HG02798 (cell line): Measurements from ENCODE around the gene CANX.

ENCODE experiments used
- ATAC-seq: cut with Tn5 transposase; IDR thresholded peaks from one replicate; pipeline ENCODE4 v1.9.1; 2021; ENCODE audit warnings: mild to moderate bottlenecking; ENCODE audit not compliant: unreplicated experiment, poor library complexity

The CANX gene

GRCh38 chr5:179772351-179772750 is 73.6 kb downstream of the CANX start:
- no peak for ATAC-seq

DNA sequence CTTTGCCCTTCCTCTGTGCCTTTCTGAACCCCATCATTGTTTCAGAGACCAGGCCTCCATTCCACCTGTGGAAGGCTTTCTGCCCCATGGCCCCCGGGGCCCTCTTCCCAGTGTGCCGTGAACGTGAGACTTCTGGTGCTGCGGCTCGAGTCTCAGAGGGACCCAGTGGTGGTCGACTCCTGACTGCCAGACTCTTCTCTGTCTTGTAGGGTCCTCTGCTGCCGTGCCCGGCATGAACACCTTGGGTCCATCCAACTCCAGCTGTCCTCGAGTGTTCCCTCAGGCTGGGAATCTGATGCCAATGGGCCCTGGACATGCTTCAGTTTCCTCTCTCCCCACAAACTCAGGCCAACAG is 74.9 kb downstream of the CANX start:
- no peak for ATAC-seq

DNA sequence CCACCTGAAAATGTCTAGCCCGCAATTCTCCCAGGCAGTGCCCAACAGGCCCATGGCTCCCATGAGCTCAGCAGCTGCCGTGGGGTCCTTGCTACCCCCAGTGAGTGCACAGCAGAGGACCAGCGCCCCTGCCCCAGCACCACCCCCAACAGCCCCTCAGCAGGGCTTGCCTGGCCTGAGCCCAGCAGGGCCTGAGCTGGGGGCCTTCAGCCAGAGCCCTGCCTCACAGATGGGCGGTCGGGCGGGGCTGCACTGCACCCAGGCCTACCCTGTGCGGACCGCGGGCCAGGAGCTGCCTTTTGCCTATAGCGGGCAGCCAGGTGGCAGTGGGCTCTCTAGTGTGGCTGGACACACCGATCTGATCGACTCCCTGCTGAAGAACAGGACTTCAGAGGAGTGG is 75.7 kb downstream of the CANX start:
- no peak for ATAC-seq

DNA sequence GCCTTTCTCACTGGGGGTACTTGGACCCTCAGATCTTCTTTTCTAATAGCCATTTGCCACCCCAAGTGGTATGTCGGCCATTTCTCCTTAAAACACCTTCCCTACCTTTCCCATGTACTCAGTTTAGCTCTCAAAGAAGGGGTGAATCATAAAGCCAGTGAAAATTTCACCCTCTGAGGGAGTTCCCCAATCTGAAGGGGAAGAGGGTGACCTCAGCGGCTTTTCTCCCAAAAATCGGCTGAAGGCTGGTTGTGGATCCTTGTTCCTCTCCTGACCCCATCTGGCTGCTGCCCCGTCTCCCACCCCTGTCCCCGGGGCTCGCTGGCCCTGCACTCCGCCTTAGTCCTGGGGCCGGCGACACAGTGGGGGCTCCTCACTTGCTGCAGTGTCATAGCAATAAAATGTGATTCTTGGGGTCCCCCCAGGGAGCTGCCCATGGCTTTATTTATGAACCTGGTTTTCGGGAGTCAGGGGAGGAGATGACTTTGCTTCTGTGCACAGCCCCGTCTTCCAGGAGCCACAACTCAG is 77.7 kb downstream of the CANX start:
- ATAC-seq = no peak

DNA sequence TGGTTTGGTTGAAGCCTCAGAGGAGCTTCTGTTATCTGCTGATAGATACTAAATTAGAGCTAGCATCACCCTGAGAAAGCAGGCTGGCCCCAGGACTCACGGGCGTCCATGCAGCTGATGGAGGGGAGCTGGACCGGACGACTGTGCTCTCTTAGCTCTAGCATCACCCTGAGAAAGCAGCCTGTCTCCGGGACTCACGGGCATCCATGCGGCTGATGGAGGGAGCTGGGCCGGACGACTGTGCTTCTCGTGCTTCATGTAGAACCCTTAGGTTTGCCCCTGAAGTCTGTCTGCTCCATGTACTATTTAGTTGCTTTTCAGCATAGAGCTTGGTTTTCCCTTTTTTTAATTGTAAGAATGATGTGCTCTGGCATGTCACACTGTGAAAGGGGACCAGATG is 78.7 kb downstream of the CANX start:
- ATAC-seq = no peak

GRCh38 chr5:179777909-179778308 is 79.1 kb downstream of the CANX start:
- no peak for ATAC-seq

DNA sequence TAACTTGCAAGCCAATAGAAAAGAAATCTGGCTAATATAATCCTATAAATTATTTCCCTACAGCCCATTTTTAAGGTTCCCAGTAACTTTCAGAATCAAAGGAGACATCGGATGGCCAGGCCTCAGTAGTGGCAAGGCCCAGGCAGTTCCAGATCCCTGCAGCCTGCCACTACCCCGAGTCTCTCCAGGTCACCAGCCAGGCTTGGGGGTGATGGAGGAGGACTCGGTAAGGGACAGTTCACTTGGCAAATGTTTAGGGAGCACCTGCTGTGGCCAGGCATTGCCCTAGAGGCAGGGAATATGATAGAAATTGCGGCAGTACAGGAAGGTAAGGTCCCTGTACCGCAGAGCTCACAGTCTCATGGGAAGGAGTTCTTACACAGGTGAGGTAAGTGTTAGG is 79.8 kb downstream of the CANX start:
- no peak for ATAC-seq

- no peak for ATAC-seq
Measured at GRCh38 chr5:179779826-179780225, 81.1 kb downstream of the CANX start.

GRCh38 chr5:179780362-179780761 is 81.6 kb downstream of the CANX start:
- no peak for ATAC-seq
